ENCODE measurements around the gene WNT4. TPM values are rescaled to one million over a fixed set of nuclear protein-coding genes. Genes with fewer than 3 reads are reported as not detected.

Gene WNT4
- total and polyA plus RNA-seq, 9 of the 15 experiments (the other 6 are each of a cell fraction or from before 2014, with no cell fraction given), result 0.01 TPM; not detected in 8

Other genes starting within 250 kb of the WNT4 start
- gene HSPG2, start 205.8 kb downstream of the WNT4 start, total RNA-seq (2014; rRNA removed), result 21.0 and 31.3 TPM in 2 replicates
- 11.4 and 15.7 TPM in 2 replicates for gene HSPG2, start 205.8 kb downstream of the WNT4 start, total RNA-seq (2014; rRNA removed; fragmentation: Illumina TruSeq; extraction: Trizol)
- 13.7 and 17.1 TPM in 2 replicates for gene HSPG2, start 205.8 kb downstream of the WNT4 start, total RNA-seq (2015; rRNA removed; fragmentation: Illumina TruSeq; extraction: Trizol)
- gene HSPG2, start 205.8 kb downstream of the WNT4 start, total RNA-seq (2021), result 139 and 160 TPM in 2 replicates
- 9.9 and 20.6 TPM in 2 replicates for gene HSPG2, start 205.8 kb downstream of the WNT4 start, polyA plus RNA-seq (2011; rRNA removed)
- gene HSPG2, start 205.8 kb downstream of the WNT4 start, polyA plus RNA-seq (2014; fragmentation: Illumina TruSeq; extraction: Trizol), result 30.9 and 52.3 TPM in 2 replicates
- under 1 TPM; 0.14 to 0.86 TPM for gene HSPG2, start 205.8 kb downstream of the WNT4 start, polyA plus RNA-seq (2014; fragmentation: Nextera tagmentation; extraction: Ambion mirVana)
- gene HSPG2, start 205.8 kb downstream of the WNT4 start, polyA plus RNA-seq (2014; rRNA removed), result 29.9 and 34.2 TPM in 2 replicates
- not detected in 2 replicates for gene CELA3B, start 166.1 kb downstream of the WNT4 start, total RNA-seq (2014; rRNA removed)
- not detected in 2 replicates for gene CELA3B, start 166.1 kb downstream of the WNT4 start, total RNA-seq (2014; rRNA removed; fragmentation: Illumina TruSeq; extraction: Trizol)
- not detected in 2 replicates for gene CELA3B, start 166.1 kb downstream of the WNT4 start, total RNA-seq (2015; rRNA removed; fragmentation: Illumina TruSeq; extraction: Trizol)
- gene CELA3B, start 166.1 kb downstream of the WNT4 start, total RNA-seq (2021), result 3.1 and 3.8 TPM in 2 replicates
- gene CELA3B, start 166.1 kb downstream of the WNT4 start, polyA plus RNA-seq (2011; rRNA removed), result not detected in 2 replicates
- not detected in 2 replicates for gene CELA3B, start 166.1 kb downstream of the WNT4 start, polyA plus RNA-seq (2014; fragmentation: Illumina TruSeq; extraction: Trizol)
- not detected for gene CELA3B, start 166.1 kb downstream of the WNT4 start, polyA plus RNA-seq (2014; fragmentation: Nextera tagmentation; extraction: Ambion mirVana)
- gene CELA3B, start 166.1 kb downstream of the WNT4 start, polyA plus RNA-seq (2014; rRNA removed), result not detected in 2 replicates
- gene CELA3A, start 141.4 kb downstream of the WNT4 start, total RNA-seq (2014; rRNA removed), result not detected in 2 replicates
- gene CELA3A, start 141.4 kb downstream of the WNT4 start, total RNA-seq (2014; rRNA removed; fragmentation: Illumina TruSeq; extraction: Trizol), result not detected in 2 replicates
- gene CELA3A, start 141.4 kb downstream of the WNT4 start, total RNA-seq (2015; rRNA removed; fragmentation: Illumina TruSeq; extraction: Trizol), result not detected in 2 replicates
- gene CELA3A, start 141.4 kb downstream of the WNT4 start, total RNA-seq (2021), result 5.4 and 5.7 TPM in 2 replicates
- gene CELA3A, start 141.4 kb downstream of the WNT4 start, polyA plus RNA-seq (2011; rRNA removed), result not detected in 2 replicates
- gene CELA3A, start 141.4 kb downstream of the WNT4 start, polyA plus RNA-seq (2014; fragmentation: Illumina TruSeq; extraction: Trizol), result not detected in 2 replicates
- not detected for gene CELA3A, start 141.4 kb downstream of the WNT4 start, polyA plus RNA-seq (2014; fragmentation: Nextera tagmentation; extraction: Ambion mirVana)
- not detected in 2 replicates for gene CELA3A, start 141.4 kb downstream of the WNT4 start, polyA plus RNA-seq (2014; rRNA removed)
- gene CDC42, start 90.4 kb downstream of the WNT4 start, total RNA-seq (2014; rRNA removed), result 186 and 222 TPM in 2 replicates
- 370 and 448 TPM in 2 replicates for gene CDC42, start 90.4 kb downstream of the WNT4 start, total RNA-seq (2014; rRNA removed; fragmentation: Illumina TruSeq; extraction: Trizol)
- gene CDC42, start 90.4 kb downstream of the WNT4 start, total RNA-seq (2015; rRNA removed; fragmentation: Illumina TruSeq; extraction: Trizol), result 313 and 336 TPM in 2 replicates
- 242 and 247 TPM in 2 replicates for gene CDC42, start 90.4 kb downstream of the WNT4 start, total RNA-seq (2021)
- 331 and 398 TPM in 2 replicates for gene CDC42, start 90.4 kb downstream of the WNT4 start, polyA plus RNA-seq (2011; rRNA removed)
- 345 and 351 TPM in 2 replicates for gene CDC42, start 90.4 kb downstream of the WNT4 start, polyA plus RNA-seq (2014; fragmentation: Illumina TruSeq; extraction: Trizol)
- gene CDC42, start 90.4 kb downstream of the WNT4 start, polyA plus RNA-seq (2014; fragmentation: Nextera tagmentation; extraction: Ambion mirVana), result 100 to 1,000 TPM; 230 to 325 TPM
- gene CDC42, start 90.4 kb downstream of the WNT4 start, polyA plus RNA-seq (2014; rRNA removed), result 192 and 212 TPM in 2 replicates